Retinal pigment epithelial cell (primary cell): ENCODE results near the gene ANKRD11.

Experiments
- DNase-seq: peaks from one replicate; pipeline ENCODE4 v3.0.0-alpha.2; 2010; ENCODE audit warnings: low read depth
- H3K4me3 ChIP-seq: 2 replicates; pipeline ENCODE4 v1.5.1; 2011; ENCODE audit warnings: mild to moderate bottlenecking, low read length, control low read depth, moderate library complexity
- CTCF ChIP-seq: conservative IDR thresholded peaks from 2 replicates; pipeline ENCODE4 v1.5.1; 2011; ENCODE audit warnings: low read depth, low read length, control low read depth, inconsistent platforms

The ANKRD11 gene

GRCh38 chr16:89314854-89315253 lies 175.5 kb downstream of the ANKRD11 start:
- DNase-seq: no peak
- no peak overlapping the region for H3K4me3 ChIP-seq
- no peak for TF ChIP-seq CTCF

- no peak for TF ChIP-seq CTCF
- no peak overlapping the region for H3K4me3 ChIP-seq
- no peak for DNase-seq
These were observed 176.0 kb downstream of the ANKRD11 start for GRCh38 chr16:89314357-89314756.

GRCh38 chr16:89313583-89313982 lies 176.8 kb downstream of the ANKRD11 start:
- no peak overlapping the region for H3K4me3 ChIP-seq
- no peak for DNase-seq
- TF ChIP-seq CTCF: no peak

- H3K4me3 ChIP-seq: no peak overlapping the region
- no peak for DNase-seq
- no peak for TF ChIP-seq CTCF
These were observed 177.6 kb downstream of the ANKRD11 start for GRCh38 chr16:89312598-89313299.

GRCh38 chr16:89312194-89312593 lies 178.2 kb downstream of the ANKRD11 start:
- DNase-seq: no peak
- H3K4me3 ChIP-seq: no peak overlapping the region

GRCh38 chr16:89311636-89312035 lies 178.7 kb downstream of the ANKRD11 start:
- no peak for DNase-seq
- no peak for TF ChIP-seq CTCF
- H3K4me3 ChIP-seq: no peak overlapping the region

More at GRCh38 chr16:89312194-89312593, 178.2 kb downstream of the ANKRD11 start:
- TF ChIP-seq CTCF: no peak

- H3K4me3 ChIP-seq: no peak overlapping the region
- no peak for DNase-seq
- no peak for TF ChIP-seq CTCF
These were observed 180.8 kb downstream of the ANKRD11 start for GRCh38 chr16:89309438-89310122.
